Measurements from ENCODE around the gene GPR153. TPM values are rescaled to one million over a fixed set of nuclear protein-coding genes. Genes with fewer than 3 reads are reported as not detected.

The GPR153 gene
- total RNA-seq, 1 donor from 2014 or later = 4.2 TPM

GRCh38 chr1:6200188-6200809, 60.6 kb downstream of the GPR153 start:
- H3K36me3 Mint-ChIP-seq (ENCODE audit: unreplicated experiment) = peaks cover 14% of the 10 kb centered on the region
- no peak for TF ChIP-seq CTCF (IDR thresholded peaks at IDR 0.05)
- DNase-seq (ENCODE audit: extremely low spot score, unreplicated experiment) = no peak
- peaks cover 41% of the 10 kb centered on the region for H3K4me1 Mint-ChIP-seq (ENCODE audit: unreplicated experiment)
- no peaks in the 10 kb centered on the region for H3K9me3 Mint-ChIP-seq (ENCODE audit: unreplicated experiment)
- H3K27ac Mint-ChIP-seq (ENCODE audit: unreplicated experiment) = peak overlapping the region; percentile 99
- H3K27me3 Mint-ChIP-seq (ENCODE audit: unreplicated experiment) = no peaks in the 10 kb centered on the region
- H3K4me3 Mint-ChIP-seq (ENCODE audit: unreplicated experiment) = peak overlapping the region; percentile 83

GRCh38 chr1:6199298-6200187, 61.4 kb downstream of the GPR153 start, which contains the start of gene RPL22:
TSS of gene RPL22 (minus strand) at chr1:6199595. CDS start at chr1:6199573, 22 bp downstream.
- Mint-ChIP-seq H3K4me1 (ENCODE audit: unreplicated experiment) (peaks cover 36% of the 10 kb centered on the region), H3K27me3 (ENCODE audit: unreplicated experiment) (no peaks in the 10 kb centered on the region), H3K36me3 (ENCODE audit: unreplicated experiment) (peaks cover 16% of the 10 kb centered on the region), H3K27ac (ENCODE audit: unreplicated experiment) (peak within 1 kb of the TSS; percentile 99), H3K4me3 (ENCODE audit: unreplicated experiment) (peak within 1 kb of the TSS; percentile 83), H3K9me3 (ENCODE audit: unreplicated experiment) (no peaks in the 10 kb centered on the region)
- no peak for TF ChIP-seq CTCF (IDR thresholded peaks at IDR 0.05)
- peak; percentile 99 for DNase-seq (ENCODE audit: extremely low spot score, unreplicated experiment)

- no peak for TF ChIP-seq CTCF (IDR thresholded peaks at IDR 0.05)
- peaks cover 35% of the 10 kb centered on the region for H3K4me1 Mint-ChIP-seq (ENCODE audit: unreplicated experiment)
- no peaks in the 10 kb centered on the region for H3K27me3 Mint-ChIP-seq (ENCODE audit: unreplicated experiment)
- DNase-seq (ENCODE audit: extremely low spot score, unreplicated experiment) = no peak
- H3K27ac Mint-ChIP-seq (ENCODE audit: unreplicated experiment) = peak overlapping the region; percentile 74
- peak overlapping the region; percentile 83 for H3K4me3 Mint-ChIP-seq (ENCODE audit: unreplicated experiment)
- no peaks in the 10 kb centered on the region for H3K9me3 Mint-ChIP-seq (ENCODE audit: unreplicated experiment)
- H3K36me3 Mint-ChIP-seq (ENCODE audit: unreplicated experiment) = peaks cover 18% of the 10 kb centered on the region
These were observed 62.1 kb downstream of the GPR153 start for GRCh38 chr1:6198646-6199297.

GRCh38 chr1:6197746-6198427, 63.0 kb downstream of the GPR153 start:
- H3K27me3 Mint-ChIP-seq (ENCODE audit: unreplicated experiment) = no peaks in the 10 kb centered on the region
- peaks cover 35% of the 10 kb centered on the region for H3K4me1 Mint-ChIP-seq (ENCODE audit: unreplicated experiment)
- peak overlapping the region; percentile 83 for H3K4me3 Mint-ChIP-seq (ENCODE audit: unreplicated experiment)
- no peak for DNase-seq (ENCODE audit: extremely low spot score, unreplicated experiment)
- peaks cover 22% of the 10 kb centered on the region for H3K36me3 Mint-ChIP-seq (ENCODE audit: unreplicated experiment)
- no peaks in the 10 kb centered on the region for H3K9me3 Mint-ChIP-seq (ENCODE audit: unreplicated experiment)
- H3K27ac Mint-ChIP-seq (ENCODE audit: unreplicated experiment) = peak overlapping the region; percentile 74
- no peak for TF ChIP-seq CTCF (IDR thresholded peaks at IDR 0.05)

Other genes starting within 250 kb of the GPR153 start
- gene KCNAB2, start 215.2 kb downstream of the GPR153 start, total RNA-seq = 9.3 and 10.4 TPM in 2 replicates
- gene CHD5, start 80.8 kb downstream of the GPR153 start, total RNA-seq = 0.16 and 0.43 TPM in 2 replicates
- 359 and 373 TPM in 2 replicates for gene RPL22, start 61.5 kb downstream of the GPR153 start, total RNA-seq
- 12.4 TPM in 2 replicates for gene RNF207, start 55.0 kb downstream of the GPR153 start, total RNA-seq
- gene ICMT, start 25.1 kb downstream of the GPR153 start, total RNA-seq = 74.7 and 81.1 TPM in 2 replicates
- gene HES3, start 16.9 kb downstream of the GPR153 start, total RNA-seq = not detected in 2 replicates
- gene ACOT7, start 132.7 kb upstream of the GPR153 start, total RNA-seq = 21.6 and 21.8 TPM in 2 replicates
- gene HES2, start 158.8 kb upstream of the GPR153 start, total RNA-seq = not detected in 2 replicates
- 0.31 TPM in 1 of 2 replicates, not detected in the other for gene ESPN, start 163.7 kb upstream of the GPR153 start, total RNA-seq
- gene TNFRSF25, start 205.1 kb upstream of the GPR153 start, total RNA-seq = 26.4 and 27.9 TPM in 2 replicates
- 33.0 and 34.9 TPM in 2 replicates for gene PLEKHG5, start 230.6 kb upstream of the GPR153 start, total RNA-seq